HepG2 (cell line): ENCODE results near the gene ATOSB. TPM values are rescaled to one million over a fixed set of nuclear protein-coding genes. Genes with fewer than 3 reads are reported as not detected.

Experiments
- ATAC-seq: fragments of 200-7000 bp; cut with Tn5 transposase; 3 replicates; pipeline ENCODE4 v1.9.1; 2020; ENCODE audit warnings: mild to moderate bottlenecking, moderate library complexity
- BruUV-seq: library from RNA; stranded (reverse); fragments of 400-500 nt; replicated peaks from 2 replicates; lab custom pipeline; 2021; lab: Mats Ljungman, UMichigan
- CTCF ChIA-PET: fragments of 300-600 bp; formaldehyde crosslinking; extraction: SDS; loops from one replicate; lab custom pipeline; 2021; ENCODE audit warnings: low total read pairs, inconsistent platforms, low intra/inter-chr PET ratio; lab: Yijun Ruan, JAX
- POLR2A ChIA-PET: fragments of 350-600 bp; sonication (Branson Sonifier 250); formaldehyde crosslinking; loops from one replicate; lab custom pipeline; 2020; ENCODE audit warnings: antibody characterized with exemption, inconsistent platforms; lab: Yijun Ruan, JAX
- DNase-seq: peaks from one replicate; pipeline ENCODE4 v3.0.0-alpha.2; 2015; ENCODE audit warnings: low spot score
- FAIRE-seq: peaks from 3 replicates; lab custom pipeline; 2011; peaks lifted over from hg19 to GRCh38; lab: Jason Lieb, UNC
- H2AFZ ChIP-seq: one replicate; pipeline ENCODE4 v1.6.1; 2011; ENCODE audit warnings: low read length, inconsistent platforms
- H3K27ac ChIP-seq: fragments of 300-600 bp; 3 replicates; pipeline ENCODE4 v1.8.0; 2011; ENCODE audit warnings: mixed run types, mild to moderate bottlenecking, mixed read lengths, low read length, inconsistent platforms; ENCODE audit not compliant: insufficient read depth; ENCODE audit errors: extremely low read length
- H3K27me3 ChIP-seq, 2 experiments: fragments of 200-600 bp in 1 of 2; 2 replicates in 1 of 2; 3 replicates in 1 of 2; pipeline versions ENCODE4 v1.6.0 to v1.8.0; 2011; ENCODE audit warnings: low read length in 2 of 2, mild to moderate bottlenecking in 2 of 2, moderate library complexity in 2 of 2, inconsistent platforms in 1 of 2; ENCODE audit not compliant: insufficient read depth in 2 of 2, control insufficient read depth in 1 of 2
- H3K36me3 ChIP-seq, 2 experiments: fragments of 200-600 bp in 1 of 2; replicated peaks in 1 of 2; 2 replicates in 1 of 2; 3 replicates in 1 of 2; pipeline versions ENCODE4 v1.5.1 to v1.8.0; 2011; ENCODE audit warnings: low read length in 2 of 2, inconsistent platforms in 1 of 2; ENCODE audit not compliant: insufficient read depth in 2 of 2, control insufficient read depth in 1 of 2
- H3K4me1 ChIP-seq: 2 replicates; pipeline ENCODE4 v1.5.1; 2012; ENCODE audit warnings: low read length, inconsistent platforms; ENCODE audit not compliant: insufficient read depth
- H3K4me2 ChIP-seq: 2 replicates; pipeline ENCODE4 v1.6.0; 2011; ENCODE audit warnings: low read depth, low read length, inconsistent platforms
- H3K4me3 ChIP-seq, 3 experiments: fragments of 200-600 bp in 1 of 3; sonication (generic), shearing (Covaris generic) in 1 of 3; replicated peaks in 1 of 3; 2 replicates each; pipeline ENCODE4 v1.5.1; 2011 to 2016; ENCODE audit warnings: low read length in 3 of 3, inconsistent platforms in 2 of 3, low read depth in 2 of 3, mild to moderate bottlenecking in 2 of 3, control low read depth in 1 of 3, mixed read lengths in 1 of 3; ENCODE audit not compliant: insufficient read depth in 1 of 3
- H3K79me2 ChIP-seq: one replicate; pipeline ENCODE4 v1.6.1; 2011; ENCODE audit warnings: low read length, inconsistent platforms; ENCODE audit not compliant: insufficient read depth
- H3K9ac ChIP-seq: 2 replicates; pipeline ENCODE4 v1.6.0; 2011; ENCODE audit warnings: mild to moderate bottlenecking, low read depth, low read length, inconsistent platforms; ENCODE audit not compliant: insufficient read depth
- H3K9me3 ChIP-seq: 2 replicates; pipeline ENCODE4 v1.5.1; 2012; ENCODE audit warnings: mild to moderate bottlenecking, low read length
- H4K20me1 ChIP-seq: 2 replicates; pipeline ENCODE4 v1.6.0; 2011; ENCODE audit warnings: inconsistent platforms, mild to moderate bottlenecking, low read length, moderate library complexity; ENCODE audit not compliant: insufficient read depth
- EP300 ChIP-seq, 3 experiments: sonication (generic) in 1 of 3; formaldehyde crosslinking in 1 of 3; IDR thresholded peaks; 2 replicates each; pipeline versions ENCODE4 v1.5.1 to v1.6.1; 2011 to 2020; ENCODE audit warnings: low read depth in 2 of 3, low read length in 2 of 3, borderline replicate concordance in 1 of 3, improper control_type of control experiment in 1 of 3, mild to moderate bottlenecking in 1 of 3, missing genetic modification reagents in 1 of 3, moderate library complexity in 1 of 3
- HOXA9 ChIP-seq: sonication (generic); formaldehyde crosslinking; IDR thresholded peaks from 2 replicates; pipeline ENCODE4 v1.8.1; 2022; ENCODE audit warnings: missing genetic modification reagents, mild to moderate bottlenecking, moderate library complexity, borderline replicate concordance
- MBD4 ChIP-seq: IDR thresholded peaks from 2 replicates; pipeline ENCODE4 v1.6.1; 2012; ENCODE audit warnings: low read length, inconsistent platforms, borderline replicate concordance
- MEIS1 ChIP-seq: sonication (generic); formaldehyde crosslinking; IDR thresholded peaks from 2 replicates; pipeline ENCODE4 v1.9.0; 2021; ENCODE audit warnings: mild to moderate bottlenecking, missing genetic modification reagents, moderate library complexity, borderline replicate concordance
- MTF1 ChIP-seq: sonication (generic); formaldehyde crosslinking; IDR thresholded peaks from 2 replicates; pipeline ENCODE4 v1.5.0; 2020; ENCODE audit warnings: missing genetic modification reagents
- SALL2 ChIP-seq: sonication (generic); formaldehyde crosslinking; IDR thresholded peaks from 2 replicates; pipeline ENCODE4 v1.8.1; 2023; ENCODE audit warnings: mild to moderate bottlenecking, missing genetic modification reagents, inconsistent platforms
- ZBTB38 ChIP-seq: sonication (generic); formaldehyde crosslinking; IDR thresholded peaks from 2 replicates; pipeline ENCODE4 v1.5.1; 2020; ENCODE audit warnings: mild to moderate bottlenecking, missing genetic modification reagents
- ZNF20 ChIP-seq: sonication (generic); formaldehyde crosslinking; IDR thresholded peaks from 2 replicates; pipeline ENCODE4 v1.4.0; 2020; ENCODE audit warnings: mild to moderate bottlenecking, moderate library complexity, missing genetic modification reagents
- ZSCAN31 ChIP-seq: sonication (generic); formaldehyde crosslinking; IDR thresholded peaks from 2 replicates; pipeline ENCODE4 v1.5.0; 2020; ENCODE audit warnings: low read depth, mild to moderate bottlenecking, missing genetic modification reagents
- WGBS: methylation state at CpG from one replicate; pipeline ENCODE4 v1.1.6; 2017; ENCODE audit warnings: low lambda C conversion rate; 5-methylcytosine and 5-hydroxymethylcytosine counted together
- in situ Hi-C: cut with HindIII; loops from 2 replicates; pipeline ENCODE4 v1.10.0; 2017; ENCODE audit warnings: low pct_unique_long_range_greater_than_20kb; ENCODE audit not compliant: extremely low pct_ligation_motif_present
- intact Hi-C: fragments of 100-400 bp; cut with micrococcal nuclease; formaldehyde crosslinking; loops from one replicate; pipeline ENCODE4 v1.10.0; 2022; ENCODE audit not compliant: unreplicated experiment
- polyA plus RNA-seq, 8 experiments: library from polyadenylated mRNA; depleted of rRNA in 3 of 8; stranded (reverse) in 7 of 8; unstranded in 1 of 8; fragments of >200 nt; fragmentation: Illumina TruSeq in 4 of 8; extraction: Trizol in 4 of 8; gene quantifications; 2 replicates each; pipeline versions ENCODE4 v1.2.1 to v1.2.3, GENCODE V29; 2011 to 2016; ENCODE audit warnings: low read depth in 4 of 8, missing spikeins in 1 of 8, mixed read lengths in 1 of 8; ENCODE audit not compliant: insufficient read depth in 1 of 8
- total RNA-seq, 5 experiments: library from RNA; depleted of rRNA; stranded (reverse); fragments of >200 nt; fragmentation: Illumina TruSeq; extraction: Trizol; gene quantifications; 2 replicates each; pipeline ENCODE4 v1.2.3, GENCODE V29; 2016; ENCODE audit warnings: low read depth in 1 of 5
- TF ChIP-seq, protein P1 (sequence below), 2 experiments: sonication (generic) in 1 of 2; formaldehyde crosslinking in 1 of 2; IDR thresholded peaks; 2 replicates each; pipeline versions ENCODE4 v1.4.0 to v1.6.1; 2016 to 2020; ENCODE audit warnings: borderline replicate concordance in 1 of 2, low read depth in 1 of 2, mild to moderate bottlenecking in 1 of 2, missing genetic modification reagents in 1 of 2
- TF ChIP-seq, protein P2 (sequence below): IDR thresholded peaks from 2 replicates; pipeline ENCODE4 v1.6.1; 2012; ENCODE audit warnings: low read depth, low read length, improper control_type of control experiment

The ATOSB gene
- total and polyA plus RNA-seq, 2 of the 13 experiments (the other 11 are each of a cell fraction or from before 2014, with no cell fraction given) = 1.9 to 6.4 TPM

- TSS peak; percentile 88 for BruUV-seq
- peak; percentile 98 for FAIRE-seq
- no peaks in the 10 kb centered on the region; a peak in 1 of 5 replicates for H3K27me3 ChIP-seq
- H3K9me3 ChIP-seq = no peaks in the 10 kb centered on the region
- peak; percentile 98 for DNase-seq
- H3K9ac ChIP-seq = peak within 1 kb of the TSS; percentile 100
- H3K4me1 ChIP-seq = peaks cover 42% of the 10 kb centered on the region
- POLR2A ChIA-PET = interaction anchor here (0.8 to 2.4 kb wide), 21 partner anchors 8 to 893 kb away, joined by 3 to 19 read pairs (median 7); partner anchors contain the start of genes ATOSB, CREB3, PIGO and RUSC2
- CTCF ChIA-PET = interaction anchor here (2.1 kb wide), 1 partner anchor 24 kb away, joined by 9 read pairs; the partner anchor contains the start of gene PIGO
- H3K4me2 ChIP-seq = peak within 1 kb of the TSS; percentile 85
- H3K27ac ChIP-seq = peak within 1 kb of the TSS; percentile 100
- intact Hi-C loops = loop anchor here (1.0 kb wide), 1 partner anchor 24 kb away; the partner anchor contains the start of gene PIGO
- ATAC-seq = peak; percentile 91
- H4K20me1 ChIP-seq = peaks cover 40% of the 10 kb centered on the region
- peaks cover 9 to 38% of the 10 kb centered on the region in 2 experiments for H3K36me3 ChIP-seq
- H3K79me2 ChIP-seq = peaks cover 49% of the 10 kb centered on the region
- 17% methylated on average over 24 of the region's 54 CpGs for WGBS
- in situ Hi-C loops = no loop called here
- H3K4me3 ChIP-seq = peak within 1 kb of the TSS; percentile 92 to 99 (median 93)
- no peak within 1 kb of the TSS for H2AFZ ChIP-seq
- TF ChIP-seq, protein P1, sequence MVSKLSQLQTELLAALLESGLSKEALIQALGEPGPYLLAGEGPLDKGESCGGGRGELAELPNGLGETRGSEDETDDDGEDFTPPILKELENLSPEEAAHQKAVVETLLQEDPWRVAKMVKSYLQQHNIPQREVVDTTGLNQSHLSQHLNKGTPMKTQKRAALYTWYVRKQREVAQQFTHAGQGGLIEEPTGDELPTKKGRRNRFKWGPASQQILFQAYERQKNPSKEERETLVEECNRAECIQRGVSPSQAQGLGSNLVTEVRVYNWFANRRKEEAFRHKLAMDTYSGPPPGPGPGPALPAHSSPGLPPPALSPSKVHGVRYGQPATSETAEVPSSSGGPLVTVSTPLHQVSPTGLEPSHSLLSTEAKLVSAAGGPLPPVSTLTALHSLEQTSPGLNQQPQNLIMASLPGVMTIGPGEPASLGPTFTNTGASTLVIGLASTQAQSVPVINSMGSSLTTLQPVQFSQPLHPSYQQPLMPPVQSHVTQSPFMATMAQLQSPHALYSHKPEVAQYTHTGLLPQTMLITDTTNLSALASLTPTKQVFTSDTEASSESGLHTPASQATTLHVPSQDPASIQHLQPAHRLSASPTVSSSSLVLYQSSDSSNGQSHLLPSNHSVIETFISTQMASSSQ (IDR thresholded peaks at IDR 0.05; ENCODE audit: low read depth) = no peak
- TF ChIP-seq, protein P1 (CRISPR knock-in tag; IDR thresholded peaks at IDR 0.05; ENCODE audit: borderline replicate concordance) = no peak
- no peak; the same call in 1 of the 2 replicates for TF ChIP-seq HOXA9 (CRISPR knock-in tag)
- TF ChIP-seq, protein P2, sequence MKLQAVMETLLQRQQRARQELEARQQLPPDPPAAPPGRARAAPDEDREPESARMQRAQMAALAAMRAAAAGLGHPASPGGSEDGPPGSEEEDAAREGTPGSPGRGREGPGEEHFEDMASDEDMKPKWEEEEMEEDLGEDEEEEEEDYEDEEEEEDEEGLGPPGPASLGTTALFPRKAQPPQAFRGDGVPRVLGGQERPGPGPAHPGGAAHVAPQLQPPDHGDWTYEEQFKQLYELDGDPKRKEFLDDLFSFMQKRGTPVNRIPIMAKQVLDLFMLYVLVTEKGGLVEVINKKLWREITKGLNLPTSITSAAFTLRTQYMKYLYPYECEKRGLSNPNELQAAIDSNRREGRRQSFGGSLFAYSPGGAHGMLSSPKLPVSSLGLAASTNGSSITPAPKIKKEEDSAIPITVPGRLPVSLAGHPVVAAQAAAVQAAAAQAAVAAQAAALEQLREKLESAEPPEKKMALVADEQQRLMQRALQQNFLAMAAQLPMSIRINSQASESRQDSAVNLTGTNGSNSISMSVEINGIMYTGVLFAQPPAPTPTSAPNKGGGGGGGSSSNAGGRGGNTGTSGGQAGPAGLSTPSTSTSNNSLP = 0 out of 2 replicates have a peak, but pooled peaks have one; percentile 35
- TF ChIP-seq MTF1 = 0 out of 2 replicates have a peak, but pooled peaks have one; percentile 24
- TF ChIP-seq SALL2 = peak; percentile 77; the same call in 1 of the 2 replicates
- no peak for TF ChIP-seq ZNF20 (CRISPR knock-in tag)
- 0 out of 2 replicates have a peak, but pooled peaks have one; percentile 19 for TF ChIP-seq ZSCAN31 (CRISPR knock-in tag)
- no peak for TF ChIP-seq MBD4
- TF ChIP-seq MEIS1 (CRISPR knock-in tag) = no peak
- no peak for TF ChIP-seq ZBTB38 (CRISPR knock-in tag)
- TF ChIP-seq EP300 (IDR thresholded peaks at IDR 0.05; ENCODE audit: low read depth in 2 of 2, low read length in 2 of 2) = peak in 1 of 2 experiments; percentile 80; a peak in 2 of 4 replicates
- no peak for TF ChIP-seq EP300 (CRISPR knock-in tag; IDR thresholded peaks at IDR 0.05; ENCODE audit: borderline replicate concordance)
Measured at GRCh38 chr9:35072461-35073278, 43.0 kb downstream of the ATOSB start, which contains the start of gene VCP. Gene VCP (minus strand): TSS chr9:35072625. CDS start chr9:35072353, 272 bp downstream.
